ELR (cell line): Measurements from ENCODE around the gene UBAP2.
A peak's percentile ranks its signal among the peaks of the same experiment; 100 is the strongest.
"Not testable (repeated sequence)": the region's sequence is repeated elsewhere in the genome, so short reads cannot be mapped to it uniquely, and the experiment has no call there.

Source experiments
- DNase-seq: peaks from one replicate; pipeline ENCODE4 v3.0.0-alpha.2; 2015; ENCODE audit warnings: low read depth

The UBAP2 gene

DNA sequence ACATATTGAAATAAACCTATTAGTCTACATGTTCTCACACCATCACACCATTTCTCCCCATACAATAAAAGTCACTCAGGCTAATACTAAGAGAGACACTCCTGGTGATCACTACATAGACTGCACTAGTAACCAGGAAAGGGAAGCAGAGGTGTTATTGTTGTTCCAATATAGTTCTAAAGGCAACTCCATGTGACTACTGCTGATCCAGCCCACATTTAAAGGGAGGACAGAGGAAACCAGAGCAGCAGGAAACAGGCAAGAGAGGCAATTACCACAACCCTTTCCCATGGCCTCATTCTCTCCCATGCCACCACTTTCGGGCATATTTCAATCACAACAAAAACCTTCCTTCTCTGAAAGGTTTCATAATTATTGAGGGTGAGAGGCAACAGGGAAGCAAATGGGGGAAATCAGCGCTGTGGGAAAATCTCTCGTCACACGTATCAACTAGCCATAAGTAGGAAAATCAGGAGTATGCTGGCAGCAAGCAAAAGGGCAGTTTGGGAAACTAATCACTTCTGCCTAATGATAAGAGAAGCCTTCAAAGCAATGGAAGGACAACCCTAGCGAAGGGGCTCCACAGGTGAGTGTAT lies 1.8 kb downstream of the UBAP2 start:
- peak; percentile 43 for DNase-seq

DNA sequence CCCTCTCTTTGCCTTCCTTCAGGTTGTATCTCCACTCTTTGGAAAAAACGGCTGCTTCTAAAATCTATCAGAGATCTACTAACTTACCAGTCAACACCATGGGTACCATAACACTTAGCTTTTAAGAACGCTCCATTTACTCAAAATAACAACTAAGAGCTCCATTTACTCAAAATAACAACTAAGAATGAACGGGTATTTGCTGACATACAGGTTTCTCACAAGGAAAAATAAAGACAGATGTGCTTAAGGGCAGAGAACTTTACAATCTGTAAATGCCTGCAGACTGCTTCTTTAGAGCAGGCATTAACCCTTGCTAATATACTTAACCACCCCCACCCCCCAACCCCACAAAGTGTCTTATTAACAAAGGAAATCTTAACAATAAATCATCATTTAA lies 2.8 kb downstream of the UBAP2 start:
- DNase-seq: no peak

DNA sequence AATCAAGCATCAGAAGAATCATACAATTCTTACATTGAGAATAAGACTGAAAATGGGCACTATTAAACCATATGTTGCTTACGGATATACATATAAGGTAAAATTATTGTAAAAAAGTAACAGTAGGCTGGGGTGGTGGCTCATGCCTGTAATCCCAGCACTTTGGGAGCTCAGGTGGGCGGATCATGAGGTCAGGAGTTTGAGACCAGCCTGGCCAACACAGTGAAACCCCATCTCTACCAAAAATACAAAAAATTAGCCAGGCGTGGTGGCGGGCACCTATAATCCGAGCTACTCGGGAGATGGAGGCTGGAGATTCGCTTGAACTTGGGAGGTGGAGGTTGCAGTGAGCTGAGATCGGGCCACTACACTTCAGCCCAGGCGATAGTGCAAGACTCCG lies 6.6 kb downstream of the UBAP2 start:
- DNase-seq: not testable (repeated sequence)

DNA sequence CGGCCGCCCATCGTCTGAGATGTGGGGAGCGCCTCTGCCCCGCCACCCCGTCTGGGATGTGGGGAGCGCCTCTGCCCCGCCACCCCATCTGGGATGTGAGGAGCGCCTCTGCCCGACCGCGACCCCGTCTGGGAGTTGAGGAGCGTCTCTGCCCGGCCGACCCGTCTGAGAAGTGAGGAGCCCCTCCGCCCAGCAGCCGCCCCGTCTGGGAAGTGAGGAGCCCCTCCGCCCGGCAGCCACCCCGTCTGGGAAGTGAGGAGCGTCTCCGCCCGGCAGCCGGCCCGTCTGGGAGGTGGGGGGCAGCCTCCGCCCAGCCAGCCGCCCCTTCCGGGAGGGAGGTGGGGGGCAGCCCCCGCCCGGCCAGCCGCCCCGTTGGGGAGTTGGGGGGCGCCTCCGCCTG lies 9.8 kb downstream of the UBAP2 start:
- DNase-seq: not testable (repeated sequence)

DNA sequence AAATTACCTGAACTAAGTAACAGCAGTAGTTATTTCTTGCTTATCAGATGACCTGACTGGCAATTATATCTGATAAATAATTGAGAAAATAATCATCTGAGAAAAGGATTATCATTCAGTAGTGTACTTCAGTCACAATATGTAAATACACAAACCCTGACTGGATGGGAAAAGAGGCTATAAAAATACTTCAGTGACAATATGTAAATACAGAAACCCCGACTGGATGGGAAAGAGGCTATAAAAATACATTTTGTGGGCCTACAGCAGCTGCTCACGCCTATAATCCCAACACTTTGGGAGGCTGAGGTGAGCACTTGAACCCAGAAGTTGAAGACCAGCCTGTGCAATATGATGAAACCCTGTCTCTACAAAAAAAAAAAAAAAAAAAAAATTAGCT lies 11.1 kb downstream of the UBAP2 start:
- no peak for DNase-seq

DNA sequence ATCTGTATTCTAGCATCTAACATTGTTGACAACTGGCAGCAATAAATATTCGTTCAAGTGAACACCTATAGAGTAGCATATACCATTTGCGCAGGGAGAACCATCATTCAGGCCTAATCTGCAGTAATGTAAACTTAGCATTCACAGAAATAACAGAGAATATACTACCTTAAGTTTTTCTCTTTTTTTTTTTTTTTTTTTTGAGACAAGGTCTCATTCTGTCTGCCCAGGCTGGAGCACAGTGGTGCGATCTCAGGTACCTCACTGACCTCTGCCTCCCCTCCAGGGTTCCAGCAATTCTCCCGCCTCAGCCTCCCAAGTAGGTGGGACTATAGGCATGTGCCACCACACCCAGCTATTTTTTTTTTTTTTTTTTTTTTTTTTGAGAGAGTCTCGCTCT lies 12.1 kb downstream of the UBAP2 start:
- DNase-seq: no peak

DNA sequence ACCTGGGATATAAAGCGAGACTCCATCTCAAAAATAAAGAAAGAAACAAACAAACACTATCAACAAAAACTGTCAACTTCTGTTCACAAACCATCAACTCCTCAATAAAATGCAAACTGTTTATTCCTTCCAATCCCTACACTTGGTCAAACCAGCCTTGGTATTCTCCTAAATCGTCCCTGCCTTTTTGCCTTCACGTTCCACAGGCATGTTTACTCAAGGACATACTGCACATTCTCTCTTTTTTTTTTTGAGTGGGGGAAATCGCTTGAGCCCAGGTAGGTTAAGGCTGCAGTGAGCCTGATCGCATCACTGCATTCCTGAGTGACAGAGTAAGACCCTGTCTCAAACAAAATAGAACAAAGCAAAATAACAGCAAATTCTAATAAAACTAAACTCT lies 13.0 kb downstream of the UBAP2 start:
- no peak for DNase-seq

DNA sequence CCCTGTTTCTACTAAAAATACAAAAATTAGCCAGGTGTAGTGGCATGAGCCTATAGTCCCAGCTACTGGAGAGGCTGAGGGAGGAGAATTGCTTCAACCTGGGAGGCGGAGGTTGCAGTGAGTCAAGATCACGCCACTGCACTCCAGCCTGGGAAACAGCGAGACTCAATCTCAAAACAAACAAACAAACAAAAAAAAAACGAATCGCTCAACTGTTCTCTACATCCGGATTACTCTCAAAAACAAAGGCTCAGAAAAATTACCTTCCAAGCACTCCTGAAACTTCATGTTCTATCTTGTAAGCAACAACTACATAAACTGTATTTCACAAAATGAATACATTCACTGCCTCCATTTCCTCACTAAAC lies 14.0 kb downstream of the UBAP2 start:
- no peak for DNase-seq

DNA sequence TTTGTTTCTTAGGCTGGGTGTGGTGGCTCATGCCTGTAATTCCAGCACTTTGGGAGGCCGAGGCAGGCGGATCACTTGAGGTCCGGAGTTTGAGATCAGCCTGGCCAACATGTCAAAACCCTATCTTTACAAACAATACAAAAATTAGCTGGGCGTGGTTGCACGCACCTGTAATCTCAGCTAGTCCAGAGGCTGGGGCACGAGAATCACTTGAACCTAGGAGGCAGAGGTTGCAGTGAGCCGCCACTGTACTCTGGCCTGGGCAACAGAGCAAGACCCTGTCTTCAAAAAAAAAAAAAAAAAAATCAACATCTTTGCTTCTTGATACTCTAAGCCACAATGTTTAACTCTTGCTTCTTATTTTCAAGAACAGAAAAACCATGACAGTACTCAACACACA lies 16.1 kb downstream of the UBAP2 start:
- no peak for DNase-seq

DNA sequence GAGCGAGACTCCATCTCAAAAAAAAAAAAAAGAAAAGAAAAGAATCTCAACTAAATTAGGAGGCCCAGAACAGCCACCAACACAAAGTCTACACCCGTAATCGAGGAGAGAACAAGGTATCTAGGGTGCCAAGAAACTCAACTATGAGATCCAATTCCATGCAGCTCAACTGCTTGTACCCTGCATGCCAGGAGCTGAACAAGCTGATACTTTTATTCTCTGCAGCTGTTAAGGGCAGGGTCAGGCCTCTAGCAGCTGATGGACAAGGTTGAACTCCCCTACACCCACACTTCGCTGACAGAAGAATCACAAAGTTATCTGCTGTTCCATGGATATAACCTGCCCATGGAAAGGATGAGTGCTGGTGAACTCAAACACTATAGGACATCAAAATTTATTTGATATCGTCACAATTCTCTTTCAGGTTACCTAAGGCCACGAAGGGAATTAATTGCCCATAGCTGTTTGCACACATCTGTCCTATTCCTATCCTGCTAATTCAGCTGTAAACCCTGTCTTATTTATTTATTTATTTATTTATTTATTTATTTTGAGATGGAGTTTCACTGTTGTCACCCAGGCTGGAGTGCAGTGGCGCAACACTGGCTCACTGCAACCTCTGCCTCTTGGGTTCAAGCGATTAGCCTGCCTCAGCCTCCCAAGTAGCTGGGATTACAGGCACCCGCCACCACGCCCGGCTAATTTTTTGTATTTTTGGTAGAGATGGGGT lies 20.7 kb downstream of the UBAP2 start:
- no peak for DNase-seq

DNA sequence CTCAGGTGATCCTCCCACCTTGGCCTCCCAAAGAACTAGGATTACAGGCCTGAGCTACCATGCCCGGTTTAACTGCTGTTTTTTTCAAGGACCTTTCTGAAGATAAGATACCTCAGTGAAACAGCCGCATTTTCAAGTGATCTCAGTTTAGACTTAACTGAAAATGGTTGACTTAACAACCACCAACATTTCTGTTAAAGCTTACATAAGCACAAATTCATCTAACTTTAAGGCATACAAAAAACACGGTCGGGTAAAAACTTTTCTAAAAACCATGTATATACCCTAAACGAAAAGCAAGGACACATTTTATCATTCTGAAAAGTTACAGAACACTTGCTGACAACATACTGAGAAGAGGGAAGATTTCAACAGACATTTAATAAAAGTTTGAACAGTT lies 22.9 kb downstream of the UBAP2 start:
- no peak for DNase-seq

DNA sequence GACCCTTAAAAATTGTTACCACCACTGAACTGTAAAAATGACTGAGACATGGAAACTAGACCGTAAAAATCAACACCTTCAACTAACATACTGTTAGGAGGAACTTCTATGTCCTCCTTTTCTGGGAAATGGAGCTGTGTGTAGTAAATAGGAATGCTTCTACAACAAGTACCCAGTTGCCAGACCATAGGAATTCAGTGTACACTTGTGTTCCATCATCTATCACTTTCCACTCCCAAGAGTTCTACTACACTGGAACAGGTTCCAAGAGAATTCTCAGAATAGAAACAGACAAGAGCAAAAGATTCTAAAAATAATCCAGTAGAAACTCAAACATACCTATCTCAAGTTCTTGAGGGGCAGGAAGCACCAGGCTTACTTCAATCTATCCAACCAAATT lies 23.6 kb downstream of the UBAP2 start:
- no peak for DNase-seq

DNA sequence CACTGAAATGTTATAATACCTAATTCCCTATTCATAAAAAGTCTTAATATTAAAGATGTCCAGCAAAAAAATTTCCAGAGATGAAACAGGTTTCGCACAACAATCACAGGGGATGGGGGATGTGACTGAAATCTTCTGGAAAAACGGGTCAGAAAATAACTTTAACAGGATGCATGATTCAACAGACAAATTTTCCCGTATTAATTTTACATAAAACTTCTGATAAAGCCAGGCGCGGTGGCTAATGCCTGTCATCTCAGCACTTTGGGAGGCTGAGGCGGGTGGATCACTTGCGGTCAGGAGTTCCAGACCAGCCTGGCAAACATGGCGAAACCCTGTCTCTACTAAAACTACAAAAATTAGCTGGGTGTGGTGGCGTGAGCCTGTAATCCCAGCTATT lies 24.2 kb downstream of the UBAP2 start:
- DNase-seq: not testable (repeated sequence)

DNA sequence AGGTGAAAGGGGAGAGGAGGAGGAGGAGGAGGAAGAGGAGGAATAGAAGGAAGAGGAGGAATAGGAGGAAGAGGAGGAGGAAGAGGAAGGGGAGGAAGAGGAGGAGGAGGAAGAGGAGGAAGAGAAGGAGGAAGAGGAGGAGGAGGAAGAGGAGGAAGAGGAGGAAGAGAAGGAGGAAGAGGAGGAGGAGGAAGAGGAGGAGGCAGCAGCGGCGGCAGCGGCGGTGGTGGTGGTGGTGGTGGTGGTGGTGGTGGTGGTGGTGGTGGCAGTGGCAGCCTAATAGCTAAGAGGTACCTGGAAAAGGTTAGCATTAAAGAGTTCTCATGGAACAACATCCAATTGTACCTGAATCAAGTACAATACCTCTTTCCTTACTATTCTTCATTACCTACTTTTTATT lies 32.5 kb downstream of the UBAP2 start:
- DNase-seq: no peak

DNA sequence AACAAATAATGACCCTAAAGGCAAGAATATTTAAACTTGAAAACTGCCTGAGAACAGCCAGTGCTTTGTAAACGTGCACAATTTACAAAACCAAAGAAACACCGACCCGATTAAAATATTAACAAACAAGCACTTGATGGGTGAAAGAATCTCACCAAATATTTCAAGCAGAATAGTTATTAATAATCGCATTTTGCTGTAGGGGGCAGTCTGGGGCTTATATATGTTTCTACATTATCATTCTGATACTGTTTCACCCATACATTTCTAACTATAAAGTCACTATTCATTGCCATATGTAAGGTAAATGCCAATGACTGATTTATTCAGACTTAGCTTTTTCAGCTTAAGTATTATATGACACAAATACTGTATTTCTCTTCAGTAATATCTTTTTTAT lies 37.7 kb downstream of the UBAP2 start:
- peak; percentile 48 for DNase-seq

DNA sequence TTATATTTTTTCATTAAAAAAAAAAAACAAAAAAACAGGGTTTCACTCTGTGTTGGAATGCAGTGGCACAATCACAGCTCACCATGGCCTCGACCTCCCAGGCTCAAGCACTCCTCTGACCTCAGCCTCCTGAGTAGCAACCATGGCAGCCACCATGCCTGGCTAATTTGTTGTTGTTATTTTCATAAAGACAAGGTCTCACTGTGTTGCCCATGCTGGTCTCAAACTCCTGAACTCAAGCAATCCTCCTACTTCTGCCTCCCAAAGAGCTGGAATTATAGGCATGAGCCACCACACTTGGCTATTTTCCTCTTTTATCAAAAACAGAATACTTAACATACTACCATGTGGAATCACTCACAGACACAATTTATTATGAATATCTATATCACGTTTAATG lies 46.7 kb downstream of the UBAP2 start:
- no peak for DNase-seq

DNA sequence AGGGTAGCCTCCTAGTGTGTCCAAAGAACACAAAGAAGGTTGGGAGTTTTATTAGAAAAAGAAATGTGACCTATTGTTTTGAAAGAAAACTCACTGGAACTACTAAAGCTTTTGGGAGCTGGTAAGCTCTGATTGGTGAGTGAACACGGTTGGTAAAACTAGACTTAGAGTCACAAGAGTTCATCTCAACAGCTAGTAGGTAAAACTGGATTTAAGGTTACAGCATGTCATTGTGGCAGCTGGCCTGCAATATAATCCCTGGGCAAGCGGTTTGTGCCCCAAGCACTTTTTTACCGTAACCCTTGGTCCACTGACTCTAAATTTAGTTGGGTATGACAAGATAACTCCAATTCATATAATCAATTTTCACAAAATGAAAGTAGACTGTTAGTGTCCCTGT lies 47.4 kb downstream of the UBAP2 start:
- no peak for DNase-seq

DNA sequence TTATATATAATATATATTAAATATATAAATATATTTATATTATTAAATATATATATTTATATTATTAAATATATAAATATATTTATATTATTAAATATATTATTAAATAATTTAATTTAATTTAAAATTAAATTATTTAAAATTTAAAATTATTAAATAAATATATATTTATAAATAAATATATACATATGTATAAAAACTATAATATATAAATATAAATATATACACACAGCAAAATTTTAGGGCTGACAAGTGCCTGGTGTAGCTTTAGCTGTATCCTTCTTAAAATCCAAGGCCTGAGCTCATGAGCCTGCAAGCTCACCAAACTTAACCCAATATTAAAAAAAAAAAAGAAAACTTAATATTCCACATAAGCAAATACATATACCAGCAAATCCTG lies 53.2 kb downstream of the UBAP2 start:
- no peak for DNase-seq

DNA sequence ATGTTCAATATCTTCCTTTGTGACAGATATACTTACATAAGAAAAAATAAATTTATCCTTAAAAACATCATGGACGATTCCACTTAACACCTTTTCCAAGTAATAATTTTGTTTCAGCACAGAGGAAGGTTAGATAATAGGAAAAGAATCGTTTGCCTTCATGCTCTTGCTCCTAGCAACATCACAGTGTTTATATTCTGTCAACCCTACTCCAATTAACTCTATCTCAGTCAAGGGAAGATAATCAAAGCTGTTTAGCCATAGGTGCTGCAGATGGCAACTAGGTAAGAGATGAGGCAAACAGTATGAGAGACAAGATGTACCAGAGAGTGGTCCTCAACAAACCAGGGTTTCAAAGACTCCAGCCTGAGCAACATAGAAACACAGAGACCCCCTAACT lies 55.6 kb downstream of the UBAP2 start:
- no peak for DNase-seq

DNA sequence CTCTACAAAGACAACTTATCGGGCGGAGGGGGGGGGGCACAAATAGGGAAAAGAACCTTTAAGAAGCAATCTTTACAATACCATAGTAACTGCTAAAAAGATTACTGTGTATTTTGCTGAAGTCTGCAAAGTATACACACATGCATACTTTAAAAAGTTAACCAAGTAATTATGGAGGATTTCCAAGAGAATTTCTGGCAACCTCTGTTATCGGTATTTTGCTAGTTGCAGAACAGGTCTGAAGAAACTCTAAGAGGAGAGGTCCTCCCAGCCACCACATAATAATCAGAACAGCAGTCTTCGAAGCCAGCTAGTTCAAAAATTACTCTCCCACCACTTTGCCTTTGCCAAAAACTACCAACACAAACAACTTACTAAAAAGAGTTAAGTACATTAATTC lies 56.1 kb downstream of the UBAP2 start:
- DNase-seq: no peak

DNA sequence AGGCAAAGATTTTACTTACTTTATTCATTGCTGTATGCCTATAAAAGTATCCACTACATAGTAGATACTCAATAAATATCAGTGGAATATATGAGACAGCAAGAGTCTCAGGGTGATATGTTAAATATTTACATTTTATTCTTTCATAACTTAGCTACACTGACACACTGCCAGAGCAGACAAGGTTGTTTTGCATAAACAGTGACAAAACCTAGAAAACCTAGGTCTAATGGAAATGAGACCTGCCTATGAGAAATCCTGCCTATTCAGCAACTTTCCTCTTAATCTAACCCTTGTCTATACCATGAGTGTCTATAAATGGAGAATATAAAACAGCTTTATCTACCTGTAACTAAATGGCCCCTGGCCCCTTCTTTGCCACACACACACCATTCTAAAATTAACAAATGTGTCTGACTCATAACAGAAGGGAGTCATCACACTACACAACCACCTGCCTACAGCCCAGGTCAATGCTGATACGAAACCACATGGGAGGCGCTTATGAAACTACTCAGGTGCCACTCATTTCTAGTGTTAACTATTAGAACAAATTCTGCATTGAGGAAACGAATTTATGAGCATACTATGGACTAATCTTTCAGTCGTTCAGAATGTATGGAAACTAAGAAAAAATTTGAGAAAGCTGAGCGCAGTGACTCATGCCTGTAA lies 60.3 kb downstream of the UBAP2 start:
- DNase-seq: no peak

DNA sequence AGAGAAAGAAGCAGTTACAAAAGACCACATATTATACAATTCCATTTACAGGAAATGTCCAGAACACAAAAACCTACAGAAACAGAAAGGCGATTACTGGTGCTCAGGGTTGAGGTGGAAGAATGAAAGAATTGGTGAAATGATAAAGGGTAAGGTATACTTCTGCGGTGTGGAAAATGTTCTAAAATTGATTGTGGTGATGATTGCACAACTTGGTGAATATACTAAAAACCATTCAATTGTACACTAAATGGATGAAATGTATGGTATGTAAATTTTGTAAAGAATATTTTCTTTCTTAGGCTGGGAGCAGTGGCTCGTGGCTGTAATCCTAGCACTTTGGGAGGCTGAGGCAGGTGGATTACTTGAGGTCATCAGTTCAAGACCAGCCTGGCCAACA lies 72.3 kb downstream of the UBAP2 start:
- no peak for DNase-seq

DNA sequence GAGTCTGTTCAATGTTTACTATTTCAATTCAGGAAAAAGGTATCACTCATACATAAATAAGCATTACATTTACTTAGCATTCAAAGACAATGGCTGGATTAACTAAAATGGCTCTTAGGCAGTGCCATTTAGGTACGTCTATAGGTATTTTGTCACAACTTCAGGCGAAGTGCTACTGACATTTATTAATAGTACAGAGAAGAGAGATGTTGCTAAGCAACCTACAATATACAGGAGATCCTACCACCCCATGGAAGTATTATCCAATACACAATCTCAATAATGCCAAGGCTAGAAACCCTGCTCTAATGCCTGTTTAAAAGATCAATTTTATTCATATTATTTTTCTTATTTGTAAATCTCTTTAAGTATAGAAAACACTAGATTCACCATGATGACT lies 76.0 kb downstream of the UBAP2 start:
- DNase-seq: no peak
